AG08396 (cell line): ENCODE measurements around the gene CKMT1A.
"Not testable (repeated sequence)": the region's sequence is repeated elsewhere in the genome, so short reads cannot be mapped to it uniquely, and the experiment has no call there.

ENCODE experiments used
- DNase-seq: peaks from one replicate; pipeline ENCODE4 v3.0.0; 2012; ENCODE audit warnings: low spot score, mixed read lengths

Gene CKMT1A

DNA sequence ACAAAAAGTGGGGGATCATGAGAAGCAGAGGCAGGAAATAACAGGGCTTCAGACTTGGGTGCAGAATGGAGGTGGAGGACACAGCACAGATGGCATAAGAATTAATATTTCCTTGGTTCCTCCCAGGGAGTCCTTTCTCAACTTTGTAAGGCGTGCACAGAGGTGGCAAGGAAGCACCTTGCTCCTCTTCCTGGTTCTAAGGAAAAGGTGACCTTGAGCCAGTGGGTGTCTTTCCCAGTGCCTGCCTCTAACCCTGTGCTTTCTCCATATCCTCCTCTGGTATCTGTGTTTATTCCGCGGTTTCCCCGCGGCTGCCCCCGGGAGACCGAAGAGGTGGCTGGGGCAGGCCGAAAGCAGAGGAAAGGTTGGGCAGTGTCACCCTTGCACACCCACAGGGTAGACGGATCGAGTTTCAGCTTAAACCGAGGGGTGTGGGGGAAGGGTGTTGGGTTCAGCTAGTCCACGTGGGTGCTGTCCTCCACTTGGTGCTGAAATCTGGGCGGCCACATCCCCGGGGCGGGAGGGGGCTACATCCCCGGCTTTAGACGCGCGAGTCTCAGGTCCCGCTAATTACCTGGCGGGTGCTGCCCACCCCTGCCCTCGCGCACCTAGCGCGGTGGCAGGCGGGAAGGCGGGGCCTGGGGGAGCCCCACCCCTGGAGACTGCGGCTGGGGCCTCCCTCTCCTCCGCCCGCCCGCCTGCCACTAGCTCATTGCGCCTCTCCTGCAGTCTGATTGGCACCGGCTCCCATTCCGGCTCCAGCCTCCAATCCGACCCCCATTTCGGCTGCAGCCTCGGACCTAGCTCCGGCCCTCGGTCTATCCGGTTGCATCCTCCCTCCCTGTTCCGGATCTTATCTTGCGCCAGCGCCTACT is at the start of gene CKMT1A:
Gene CKMT1A (plus strand): TSS at position 712 of the 875 bp plus-strand sequence. CDS start 192 bp downstream, outside the sequence.
- DNase-seq: not testable (repeated sequence)

GRCh38 chr15:43648649-43649429 is 44.8 kb upstream of the CKMT1A start, which contains the start of gene CATSPER2:
Gene CATSPER2 (minus strand): TSS chr15:43648844. CDS start chr15:43648061, 783 bp downstream.
- no peak for DNase-seq

DNA sequence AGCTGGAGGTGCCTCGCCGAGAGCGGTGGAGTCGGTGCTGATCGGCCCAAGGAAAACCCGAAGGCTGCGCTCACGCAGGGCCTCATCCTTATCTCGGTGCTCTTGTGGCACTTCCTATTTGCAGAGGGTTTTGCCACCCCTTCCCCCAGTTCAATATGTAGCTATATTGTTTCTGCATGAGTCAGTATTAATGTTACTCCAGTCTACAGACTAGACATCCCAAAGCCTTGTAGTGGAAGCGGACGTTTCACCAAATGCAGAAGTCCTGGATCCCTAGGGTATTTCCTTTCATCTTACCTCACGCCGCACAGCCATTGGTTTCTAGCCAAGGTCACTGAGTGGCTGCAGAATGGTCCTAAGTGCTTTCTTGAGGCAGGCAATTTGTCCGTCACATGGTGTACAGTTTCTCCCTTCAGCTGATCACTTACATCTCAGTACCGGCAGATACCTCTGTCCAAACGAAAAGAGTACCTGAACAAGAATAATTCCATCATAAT is 44.2 kb upstream of the CKMT1A start:
- DNase-seq: not testable (repeated sequence)

DNA sequence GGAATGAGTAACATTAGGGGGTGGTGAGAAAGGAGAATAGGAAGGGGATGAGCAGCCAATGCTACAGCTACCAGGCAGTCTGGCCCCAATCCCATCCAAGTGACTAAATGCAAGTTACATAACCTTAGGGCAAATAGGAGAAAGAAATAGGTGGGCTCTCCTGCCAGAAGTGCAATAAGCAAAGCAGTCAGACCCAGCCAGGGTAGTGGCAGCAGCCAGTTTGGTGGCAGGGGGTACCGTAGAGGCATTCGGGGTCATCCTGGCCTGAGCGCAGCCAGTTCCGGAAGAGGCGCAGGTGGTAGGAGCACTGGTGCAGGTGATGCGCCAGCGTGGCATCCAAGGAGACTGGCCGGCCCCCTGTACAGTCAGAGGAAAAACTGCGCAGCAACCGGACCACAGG is 33.9 kb upstream of the CKMT1A start:
- not testable (repeated sequence) for DNase-seq

DNA sequence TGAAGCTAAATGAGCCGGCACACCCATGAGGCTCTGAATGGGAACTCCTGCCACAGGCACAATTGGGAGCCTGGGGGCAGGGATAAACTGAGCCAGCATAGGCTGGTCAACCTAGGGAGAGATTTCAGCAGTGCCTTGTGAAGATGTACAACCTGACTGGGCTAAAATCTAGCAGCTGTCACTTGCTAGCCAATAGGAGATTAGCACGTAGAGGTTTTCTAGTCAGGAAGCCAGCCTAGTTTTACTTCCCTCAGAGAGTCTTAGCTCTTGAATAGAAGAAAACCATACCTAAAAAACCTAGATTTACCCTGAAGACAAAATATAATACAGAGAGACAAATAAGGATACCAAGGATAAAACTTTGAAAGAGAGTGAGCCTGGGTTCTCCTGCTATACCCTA is 31.4 kb upstream of the CKMT1A start:
- not testable (repeated sequence) for DNase-seq

DNA sequence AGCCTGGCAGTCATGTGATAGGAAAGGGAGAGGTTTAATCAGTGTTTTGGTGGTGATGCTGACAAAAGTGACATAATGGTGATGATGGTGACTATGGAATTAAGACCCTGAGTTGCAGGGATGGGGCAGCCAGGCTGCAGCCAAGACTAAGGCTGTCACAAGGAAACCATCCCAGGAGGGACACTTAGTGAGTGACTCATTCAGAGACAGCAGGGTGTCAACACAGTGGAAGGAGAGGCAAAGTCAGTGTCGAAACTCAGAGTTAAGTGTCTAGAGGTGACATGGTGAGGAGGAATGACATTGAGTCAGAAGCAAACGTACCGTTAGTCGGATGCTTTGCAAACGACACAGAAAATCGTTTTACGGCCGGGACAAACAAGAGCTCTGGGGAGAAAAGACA is 30.3 kb upstream of the CKMT1A start:
- DNase-seq: not testable (repeated sequence)

DNA sequence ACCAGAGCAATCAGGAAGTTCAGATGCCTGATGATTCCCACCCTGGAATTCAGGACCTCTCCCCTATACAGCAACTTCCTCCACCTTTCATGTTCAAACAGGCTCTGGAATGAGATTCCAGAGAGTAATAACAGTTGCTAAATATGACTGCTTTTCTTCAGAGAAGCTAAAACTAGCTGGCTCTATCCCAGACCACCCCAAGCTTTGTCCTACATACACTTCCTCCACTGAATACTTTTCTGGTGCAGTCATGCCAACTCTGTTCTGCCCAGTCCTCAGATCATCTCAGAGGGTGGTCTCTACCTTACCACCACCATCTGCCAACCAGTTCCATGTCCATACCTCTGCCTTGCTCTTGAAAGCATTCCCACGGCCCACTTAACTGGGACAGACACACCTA is 27.5 kb upstream of the CKMT1A start:
- DNase-seq: not testable (repeated sequence)

DNA sequence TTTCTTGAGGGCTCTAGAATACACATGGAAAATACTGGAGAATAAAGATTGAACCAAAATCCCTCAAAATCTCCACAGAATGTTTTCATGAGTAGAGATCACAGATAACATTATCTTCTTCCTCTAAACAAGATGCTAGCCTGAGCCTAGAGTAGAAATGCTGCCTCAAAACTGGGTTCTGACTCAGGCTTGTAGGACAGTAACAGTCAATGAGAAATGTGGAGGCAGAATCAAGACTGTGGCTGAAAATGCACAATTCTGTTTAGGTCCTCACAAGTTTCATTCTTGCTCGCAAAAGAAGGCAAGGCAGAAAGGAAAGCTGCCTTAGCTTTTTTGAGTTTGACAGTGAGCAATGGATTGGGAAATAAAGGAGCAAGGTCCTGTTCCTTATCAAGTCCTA is 19.5 kb upstream of the CKMT1A start:
- not testable (repeated sequence) for DNase-seq

GRCh38 chr15:43689604-43690301 is 3.9 kb upstream of the CKMT1A start:
- DNase-seq: not testable (repeated sequence)

DNA sequence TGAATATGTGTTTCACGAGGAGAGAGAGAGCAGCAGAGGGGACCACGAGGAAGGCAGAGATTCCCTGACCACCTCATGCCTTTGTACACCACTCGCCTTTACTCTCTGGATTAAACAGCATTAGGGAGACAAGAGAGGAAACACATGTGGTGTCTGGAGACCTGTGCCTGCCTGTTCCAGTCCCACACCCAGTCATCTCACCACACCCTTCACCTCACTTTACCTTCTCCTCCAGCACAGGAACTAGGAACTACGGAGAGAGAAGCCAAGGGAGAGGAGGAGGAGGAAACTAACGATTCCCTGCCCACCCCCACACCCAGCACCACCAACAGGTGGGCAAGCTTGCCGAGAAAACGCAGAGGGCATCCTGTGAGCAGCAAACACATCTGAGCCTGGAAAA is 980 bp upstream of the CKMT1A start:
- not testable (repeated sequence) for DNase-seq

GRCh38 chr15:43702174-43702573 is 8.5 kb downstream of the CKMT1A start:
- DNase-seq: no peak

- DNase-seq: no peak
These were observed 9.2 kb downstream of the CKMT1A start for GRCh38 chr15:43702701-43703424.

GRCh38 chr15:43710431-43711131 is 16.9 kb downstream of the CKMT1A start:
- DNase-seq: not testable (repeated sequence)

- no peak for DNase-seq
These were observed 29.5 kb downstream of the CKMT1A start for GRCh38 chr15:43723151-43723550.

DNA sequence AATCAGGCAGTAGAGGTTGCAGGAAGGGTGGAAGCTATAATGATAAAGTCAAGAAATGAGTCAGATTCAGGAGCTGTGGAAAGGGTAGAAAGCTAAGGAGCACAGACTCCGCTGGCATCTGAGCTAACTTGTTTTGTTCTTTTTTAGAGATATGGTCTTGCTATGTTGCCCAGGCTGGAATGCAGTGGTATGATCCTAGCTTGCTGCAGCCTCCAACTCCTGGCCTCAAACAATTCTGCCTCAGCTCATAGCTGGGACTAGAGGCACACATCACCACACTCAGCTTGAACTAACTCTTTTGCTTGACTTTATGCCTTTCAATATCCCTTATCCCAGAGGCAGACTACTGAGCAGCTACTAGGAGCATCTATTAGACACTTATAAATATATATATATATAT is 32.6 kb downstream of the CKMT1A start:
- DNase-seq: not testable (repeated sequence)

DNA sequence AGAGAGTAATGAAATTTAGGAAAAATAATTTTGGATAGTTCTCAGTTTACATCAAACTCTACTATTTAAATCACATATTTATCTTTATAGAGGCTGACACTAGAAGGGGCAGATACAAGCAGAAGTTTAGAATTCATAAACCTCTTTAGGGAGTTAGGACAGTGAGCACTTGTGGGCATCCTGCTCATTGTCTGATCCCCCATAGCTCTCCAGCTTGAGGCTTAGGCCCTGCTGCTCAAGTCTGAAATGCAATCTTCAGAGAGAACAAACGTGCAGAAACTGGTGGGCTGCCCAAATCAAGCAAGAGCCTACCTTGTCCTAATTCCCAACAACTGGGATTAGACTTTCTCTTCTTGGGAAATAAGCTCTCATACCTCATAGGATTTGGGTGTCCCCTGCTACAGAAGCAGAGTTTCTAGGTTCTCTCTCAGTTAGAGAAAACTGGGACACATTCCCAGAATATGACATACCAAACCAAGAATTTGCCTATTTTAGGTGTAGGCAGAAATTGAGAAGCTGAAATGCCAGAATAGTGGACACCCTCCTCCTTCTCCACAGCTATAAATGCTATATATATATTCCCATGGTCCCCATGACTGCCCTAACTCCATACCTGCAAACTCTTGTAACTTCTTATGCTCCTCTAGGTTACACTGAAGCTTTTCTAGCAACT is 34.5 kb downstream of the CKMT1A start:
- peak; percentile 32 for DNase-seq

DNA sequence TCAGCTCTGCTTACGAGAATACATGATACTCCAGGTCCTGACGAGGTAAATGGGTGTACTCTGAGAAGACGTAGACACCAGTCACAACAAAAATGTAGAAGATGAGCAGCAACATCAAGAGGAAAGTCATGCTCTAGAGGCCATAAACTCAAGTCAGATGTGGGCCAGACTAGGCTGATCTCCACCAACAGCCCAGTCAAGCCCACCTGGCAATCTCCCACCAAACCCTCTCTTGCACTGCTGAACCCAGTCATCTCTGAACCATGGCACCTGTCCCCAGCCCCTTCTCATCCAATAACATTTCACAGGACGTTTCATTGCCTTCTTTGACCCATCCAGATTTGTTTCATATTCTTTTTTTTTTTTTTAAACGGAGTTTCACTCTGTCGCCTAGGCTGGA is 41.8 kb downstream of the CKMT1A start:
- no peak for DNase-seq

DNA sequence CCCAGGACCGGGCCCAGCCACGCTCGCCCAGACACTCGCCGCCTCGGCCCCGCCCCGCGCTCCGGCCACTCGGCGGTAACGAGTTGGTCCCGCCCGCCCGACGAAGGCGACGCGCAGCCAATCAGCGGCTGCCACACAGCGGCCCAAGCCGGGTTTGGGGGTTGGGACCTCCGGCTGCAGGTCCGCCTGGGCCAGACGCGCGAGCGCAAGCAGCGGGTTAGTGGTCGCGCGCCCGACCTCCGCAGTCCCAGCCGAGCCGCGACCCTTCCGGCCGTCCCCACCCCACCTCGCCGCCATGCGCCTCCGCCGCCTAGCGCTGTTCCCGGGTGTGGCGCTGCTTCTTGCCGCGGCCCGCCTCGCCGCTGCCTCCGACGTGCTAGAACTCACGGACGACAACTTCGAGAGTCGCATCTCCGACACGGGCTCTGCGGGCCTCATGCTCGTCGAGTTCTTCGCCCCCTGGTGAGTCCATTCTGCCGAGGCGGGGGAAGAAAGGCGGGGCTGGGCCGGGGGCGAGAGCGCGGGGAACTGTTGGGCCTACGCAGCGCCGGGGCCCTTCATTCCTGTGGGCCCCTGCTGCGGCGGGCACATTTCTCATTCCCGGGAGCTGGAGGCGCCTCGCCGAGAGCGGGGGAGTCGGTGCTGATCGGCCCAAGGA is 52.7 kb downstream of the CKMT1A start, which contains the start of gene PDIA3:
Gene PDIA3 (plus strand): TSS at position 194 of the 658 bp plus-strand sequence. CDS start 102 bp downstream, at position 296.
- DNase-seq: peak; percentile 97

- not testable (repeated sequence) for DNase-seq
These were observed 53.2 kb downstream of the CKMT1A start for GRCh38 chr15:43746903-43747309.
